Middle frontal gyrus (tissue), 1 donor: ENCODE results near the gene HAUS2.

ENCODE experiments used
- DNase-seq: peaks from one replicate; pipeline ENCODE4 v3.0.0-alpha.2; 2015; ENCODE audit warnings: low spot score; ENCODE audit errors: extremely low spot score

The HAUS2 gene

DNA sequence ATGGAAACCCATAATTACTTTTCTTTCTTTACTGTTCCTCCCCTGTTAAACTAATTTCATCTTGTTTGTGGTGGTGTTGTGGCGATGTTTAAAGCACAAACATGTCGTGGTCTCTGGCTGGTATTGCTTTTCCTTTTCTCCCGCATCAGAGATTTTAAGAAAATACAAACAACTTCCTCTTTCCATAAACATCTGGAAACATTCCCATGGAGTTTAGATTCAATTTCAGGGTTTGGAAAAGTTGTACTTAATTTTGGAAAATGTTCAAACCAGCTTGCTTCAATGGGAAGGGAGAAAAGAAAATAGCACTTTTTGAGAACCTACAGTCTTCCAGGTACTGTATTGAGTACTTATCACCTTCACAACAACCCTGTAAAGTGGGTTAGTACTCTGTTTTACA, 57.2 kb downstream of the HAUS2 start:
- no peak for DNase-seq

DNA sequence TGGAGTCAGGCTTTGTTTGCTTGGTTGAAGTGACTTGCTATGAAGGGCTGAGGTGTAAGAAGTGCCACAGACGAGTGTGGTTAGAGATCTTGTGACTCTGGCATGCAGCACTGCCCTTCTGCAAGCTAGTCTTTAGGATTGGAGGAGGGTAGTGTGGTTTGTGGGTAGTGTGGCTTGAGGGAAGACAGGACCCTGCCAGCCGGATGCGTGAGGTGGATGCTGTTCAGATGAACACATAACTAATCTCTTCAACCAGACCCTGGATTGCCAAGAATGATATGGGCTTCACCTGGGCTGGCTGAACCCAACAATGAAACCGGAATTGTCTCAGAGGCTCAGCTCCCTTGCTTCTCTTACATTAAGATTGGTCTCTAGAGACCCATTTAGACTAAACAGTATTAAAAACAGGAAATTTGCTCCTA, 59.5 kb downstream of the HAUS2 start:
- DNase-seq, result no peak

DNA sequence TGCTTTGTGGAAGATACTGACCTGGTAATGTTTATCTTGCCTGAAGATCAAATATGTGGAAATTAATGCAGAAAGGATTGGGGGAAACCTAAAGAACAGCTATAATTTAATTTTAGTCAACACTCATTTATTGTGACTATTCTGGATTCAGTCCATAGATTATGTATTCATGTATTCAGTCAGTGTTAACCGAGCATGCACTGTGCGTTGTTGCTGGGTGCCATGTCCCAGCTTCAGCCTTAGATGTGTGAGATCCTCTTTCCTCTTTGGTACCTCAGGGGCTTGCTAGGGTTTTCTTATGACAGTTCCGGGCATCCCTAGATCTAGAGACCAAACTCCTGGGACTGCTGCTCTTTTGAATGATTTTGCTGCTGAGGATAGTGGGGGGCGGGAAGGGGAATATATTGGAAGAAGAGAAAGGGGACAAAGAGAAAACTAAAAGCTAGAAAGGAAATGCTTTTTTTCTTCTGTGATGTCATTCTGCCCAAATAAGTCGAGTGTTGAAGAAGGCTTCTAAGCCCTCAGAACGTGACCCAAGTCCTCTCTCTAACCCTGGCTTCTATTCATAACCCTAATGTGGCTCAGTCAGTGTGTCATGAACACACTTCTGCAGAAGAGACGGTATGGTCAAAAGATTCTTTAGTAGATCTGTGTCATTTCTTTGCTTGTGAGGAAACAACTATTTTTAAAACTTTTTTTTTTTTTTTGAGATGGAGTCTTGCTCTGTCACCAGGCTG, 60.3 kb downstream of the HAUS2 start:
- DNase-seq, result no peak

DNA sequence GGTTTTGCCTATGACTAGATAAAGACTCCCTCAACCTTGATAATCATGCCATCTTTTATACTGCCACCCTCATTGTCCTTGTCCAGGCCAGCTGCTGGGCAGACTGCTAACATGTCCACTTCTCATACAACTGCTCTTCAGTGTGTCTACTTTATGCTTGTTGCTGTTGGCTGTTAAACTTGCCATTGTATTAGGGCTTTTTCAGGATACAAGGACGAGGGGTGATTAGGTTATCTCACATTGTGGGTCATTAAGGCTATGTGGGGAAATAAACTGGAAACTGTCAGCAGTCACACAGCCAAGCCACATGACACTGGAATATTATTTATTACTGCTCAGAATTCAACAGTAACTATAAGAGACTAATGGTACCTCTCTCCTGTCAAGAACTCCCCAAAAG, 62.9 kb downstream of the HAUS2 start:
- DNase-seq, result no peak

DNA sequence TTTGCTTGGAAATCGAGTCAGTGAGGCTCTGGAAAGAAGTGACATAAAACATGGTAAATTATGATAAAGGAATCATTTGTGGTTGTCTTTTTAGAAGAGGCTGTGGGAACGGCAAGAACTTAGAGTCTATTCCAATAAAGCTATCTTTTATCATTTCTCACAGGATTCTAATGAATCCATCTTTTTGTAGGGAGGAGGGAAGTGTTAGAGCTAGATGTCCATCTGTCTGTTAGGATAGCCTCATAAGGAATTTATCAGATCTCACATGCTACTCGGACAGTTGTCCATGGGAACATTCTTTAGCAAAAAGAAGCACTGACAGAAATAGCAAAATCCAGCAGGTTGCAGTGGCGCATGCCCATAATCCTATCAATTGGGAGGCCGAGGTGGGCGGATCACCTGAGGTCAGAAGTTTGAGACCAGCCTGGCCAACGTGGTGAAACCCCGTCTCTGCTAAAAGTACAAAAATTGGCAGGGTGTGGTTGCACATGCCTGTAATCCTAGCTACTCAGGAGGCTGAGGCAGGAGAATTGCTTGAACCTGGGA, 63.8 kb downstream of the HAUS2 start:
- DNase-seq, result no peak

DNA sequence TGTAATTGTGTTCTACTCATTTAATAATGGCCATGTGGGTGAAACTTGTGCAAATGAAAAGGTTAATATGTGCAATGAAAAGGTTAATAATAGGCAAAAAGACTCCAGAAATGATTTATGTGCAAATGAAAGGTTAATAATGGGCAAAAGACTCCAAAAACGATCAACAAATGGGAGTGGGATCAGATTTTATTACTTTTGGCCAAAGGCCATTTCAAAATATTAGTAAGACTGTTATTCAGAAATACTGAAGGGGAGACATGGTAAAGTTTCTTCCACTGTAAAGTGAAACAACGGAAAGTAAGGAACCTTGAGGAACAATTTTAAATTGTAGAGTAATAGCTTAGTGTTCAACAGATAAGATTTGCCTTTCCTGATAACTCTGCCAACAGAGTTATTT, 67.5 kb downstream of the HAUS2 start:
- no peak for DNase-seq
